NCI-H2196 (cell line): ENCODE measurements around the gene CALD1.

Source experiments
- DNase-seq: peaks from one replicate; lab custom pipeline; 2025; ENCODE audit not compliant: unreplicated experiment; lab: John Stamatoyannopoulos, UW

Gene CALD1

GRCh38 chr7:134854816-134855215 is 75.4 kb downstream of the CALD1 start:
- no peak for DNase-seq

DNA sequence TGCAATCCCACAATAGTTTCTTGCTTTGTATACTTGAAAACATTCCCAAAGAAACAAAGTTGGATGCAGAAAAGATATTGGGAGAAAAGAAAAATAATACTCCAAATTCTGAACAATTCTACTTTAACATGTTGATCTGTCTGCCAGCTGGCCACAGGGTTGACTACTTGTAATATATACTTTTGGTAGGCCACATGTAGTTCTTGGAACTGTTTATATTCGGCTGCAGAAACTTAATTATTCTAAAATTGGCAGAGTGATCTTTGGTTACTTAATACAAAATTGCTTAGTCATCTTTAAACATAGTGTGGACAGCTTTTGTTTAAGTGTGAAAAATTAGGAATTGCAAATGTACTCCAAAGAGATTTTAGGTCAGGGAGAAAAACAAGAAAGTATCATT is 76.0 kb downstream of the CALD1 start:
- DNase-seq, result no peak

GRCh38 chr7:134856091-134856490 is 76.7 kb downstream of the CALD1 start:
- no peak for DNase-seq

DNA sequence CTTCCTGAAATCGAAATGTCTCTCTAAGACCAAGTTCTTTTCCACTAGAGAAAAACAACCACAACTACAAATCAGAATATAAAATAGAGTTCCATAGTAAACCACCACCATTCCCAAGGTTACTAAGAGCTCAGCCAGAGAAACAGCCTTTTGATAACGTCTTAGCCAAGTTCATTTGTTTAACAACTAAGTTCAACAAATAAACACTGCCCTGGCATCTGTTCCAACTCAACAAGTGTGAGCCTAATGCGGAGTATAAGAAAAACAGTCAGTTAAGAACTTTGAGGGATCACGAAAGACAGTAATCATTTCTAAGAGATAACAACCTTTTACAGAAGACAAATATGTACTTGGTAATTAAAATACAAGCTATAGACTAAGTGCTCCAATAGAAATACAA is 77.3 kb downstream of the CALD1 start:
- no peak for DNase-seq

DNA sequence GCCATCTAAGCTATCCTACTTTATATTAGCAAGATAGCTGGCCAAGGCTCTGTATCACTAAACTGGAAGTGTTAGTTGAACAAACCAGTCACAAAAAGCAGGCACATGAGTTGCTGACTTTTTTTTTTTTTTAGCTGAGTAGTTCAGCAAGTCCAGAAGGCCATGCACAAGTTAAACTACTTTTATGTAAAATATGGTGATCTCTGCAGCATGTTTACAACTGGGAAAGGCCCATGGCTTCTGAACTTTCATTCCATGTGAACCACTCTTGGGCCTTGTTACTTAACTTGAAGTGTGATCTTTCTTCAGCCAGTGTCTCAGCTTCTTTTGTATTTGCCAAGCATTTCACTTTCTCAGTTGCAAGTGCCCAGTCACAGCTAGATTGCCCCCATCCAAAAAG is 78.5 kb downstream of the CALD1 start:
- no peak for DNase-seq

GRCh38 chr7:134859783-134860182 is 80.3 kb downstream of the CALD1 start:
- DNase-seq, result no peak

DNA sequence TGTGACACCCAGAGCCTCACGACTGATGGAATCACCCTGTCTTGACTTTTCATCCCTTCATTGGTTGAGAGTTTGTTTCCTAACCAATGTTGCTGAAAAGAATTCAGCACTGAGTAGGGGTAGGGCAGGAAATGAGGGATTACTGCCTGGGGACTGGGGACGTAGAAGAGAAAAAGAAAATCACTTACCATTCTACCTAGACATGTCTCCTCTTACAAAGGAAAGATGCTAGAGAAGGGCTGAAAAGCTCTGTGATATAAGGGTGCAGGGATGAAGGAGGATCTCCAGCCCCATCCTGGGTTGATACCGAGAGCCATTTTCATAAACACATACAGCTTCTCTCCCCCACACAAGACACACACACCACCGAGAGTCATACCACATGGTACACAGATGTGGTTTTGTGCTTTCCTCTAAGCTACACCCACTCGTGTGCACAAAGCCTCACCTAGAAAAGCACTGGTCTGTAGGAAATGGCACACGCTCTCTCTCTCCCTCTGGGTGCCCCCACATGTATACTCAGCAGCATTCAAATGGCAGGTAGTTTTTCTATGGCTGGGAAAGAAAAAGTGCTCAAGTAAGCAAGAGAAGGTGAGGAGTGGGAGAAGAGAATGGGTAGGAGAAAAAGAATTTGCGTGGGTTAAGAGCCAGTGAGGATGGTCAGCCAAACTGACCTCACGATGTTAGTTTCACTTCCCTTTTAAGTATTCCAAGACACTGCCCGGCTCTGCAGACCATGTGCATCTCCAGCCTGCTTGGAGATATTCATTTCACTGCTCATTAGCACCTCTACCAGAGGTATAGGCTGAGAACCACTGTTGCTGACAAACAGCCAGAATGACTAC is 85.8 kb downstream of the CALD1 start:
- DNase-seq, result no peak

GRCh38 chr7:134866617-134867016 is 87.2 kb downstream of the CALD1 start:
- no peak for DNase-seq

- DNase-seq, result no peak
Observed at GRCh38 chr7:134870156-134870555, 90.7 kb downstream of the CALD1 start.

DNA sequence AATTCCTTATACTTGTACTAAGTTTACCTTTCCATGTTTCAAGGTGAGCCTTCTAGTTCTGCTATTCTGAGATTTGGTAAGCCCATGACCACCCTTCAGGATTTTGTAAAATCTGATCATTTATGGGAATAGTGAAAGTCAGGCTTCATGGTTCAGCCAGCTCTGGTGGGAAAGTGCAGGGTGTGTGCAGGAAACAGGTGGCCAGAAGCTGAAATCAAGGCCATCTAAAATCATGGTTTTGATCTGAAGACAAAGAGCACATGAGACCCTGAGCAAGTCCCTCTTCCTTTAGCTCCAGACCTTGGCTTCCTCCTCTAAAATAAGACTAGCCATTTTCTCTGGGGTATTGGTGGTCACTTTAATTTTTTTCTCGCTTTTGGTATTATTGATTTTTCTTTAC is 91.3 kb downstream of the CALD1 start:
- no peak for DNase-seq

GRCh38 chr7:134873253-134873652 is 93.8 kb downstream of the CALD1 start:
- no peak for DNase-seq

DNA sequence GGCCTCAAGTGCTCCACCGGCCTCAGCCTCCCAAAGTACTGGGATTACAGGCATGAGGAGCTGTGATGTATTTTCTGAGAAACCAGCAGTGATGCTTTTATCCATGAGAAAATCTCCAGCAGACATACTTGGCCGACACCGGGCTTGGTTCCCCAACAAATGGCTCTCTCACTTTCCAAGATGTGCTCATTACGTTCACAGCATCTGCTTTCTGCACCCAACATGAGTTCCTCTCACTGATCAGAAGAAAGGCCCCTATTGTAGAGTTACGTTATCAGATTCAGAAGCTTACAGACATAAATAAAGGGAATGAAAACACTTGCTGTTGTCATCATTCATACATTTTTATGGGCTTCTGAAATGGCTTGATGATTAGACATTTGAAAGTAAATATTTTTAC is 95.0 kb downstream of the CALD1 start:
- no peak for DNase-seq

GRCh38 chr7:134875867-134876266 is 96.4 kb downstream of the CALD1 start:
- no peak for DNase-seq

DNA sequence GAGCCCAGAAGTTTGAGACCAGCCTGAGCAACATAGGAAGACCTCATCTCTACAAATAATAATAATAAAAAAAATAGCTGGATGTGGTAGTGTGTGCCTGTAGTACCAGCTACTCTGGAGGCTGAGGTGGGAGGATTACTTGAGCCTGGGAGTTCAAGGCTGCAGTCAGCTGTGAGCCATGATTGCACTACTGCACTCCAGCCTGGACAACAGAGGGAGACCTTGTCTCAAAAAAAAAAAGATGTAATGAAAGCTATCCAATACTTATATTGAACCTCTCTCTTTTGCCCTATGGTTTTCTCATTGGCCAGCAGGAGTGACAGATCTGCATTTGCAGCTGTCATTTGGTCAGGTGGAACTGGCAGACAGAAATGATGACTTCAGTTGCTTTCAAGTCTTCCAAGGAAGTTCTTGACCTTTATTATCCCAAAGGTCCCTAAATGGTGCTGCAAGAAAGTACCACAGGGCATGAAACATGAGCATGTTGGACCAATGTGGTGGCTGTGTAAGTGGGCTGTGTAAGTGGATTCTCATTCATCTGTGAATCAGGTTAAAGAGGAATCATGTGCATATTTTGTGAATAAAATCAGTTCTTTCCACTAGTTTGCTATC is 99.4 kb downstream of the CALD1 start:
- no peak for DNase-seq

DNA sequence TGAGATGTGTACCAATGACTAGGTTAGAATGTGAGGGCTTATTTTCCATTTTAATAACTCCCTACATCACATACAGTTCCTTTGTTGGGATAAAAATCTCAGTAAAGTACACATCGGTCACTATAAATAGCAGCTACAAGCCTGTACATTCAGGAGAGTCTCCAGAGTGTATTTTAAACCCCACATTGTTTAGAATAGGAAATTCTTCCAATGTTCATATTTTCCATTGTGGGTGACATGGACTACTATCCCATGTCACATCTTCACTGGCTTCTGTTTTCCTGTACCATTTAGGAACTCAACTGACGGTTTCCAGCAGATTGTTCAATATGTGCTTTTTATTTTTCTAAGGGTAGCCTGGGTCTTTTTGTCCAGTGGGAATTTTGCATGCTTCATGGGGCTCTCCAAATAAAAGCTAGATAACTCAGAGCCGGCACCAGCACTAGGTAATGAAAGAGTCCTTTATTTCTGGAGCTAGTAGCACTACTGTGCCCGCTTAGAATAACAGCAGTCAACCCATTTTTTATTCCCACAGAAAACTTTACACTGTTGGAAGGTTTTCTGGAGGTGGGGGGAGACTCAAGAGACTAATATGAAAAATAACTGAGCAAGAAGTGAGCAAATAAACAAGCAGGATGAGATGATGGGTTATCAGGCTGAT is 100.5 kb downstream of the CALD1 start:
- no peak for DNase-seq

GRCh38 chr7:134882481-134882880 is 103.0 kb downstream of the CALD1 start:
- DNase-seq, result no peak

DNA sequence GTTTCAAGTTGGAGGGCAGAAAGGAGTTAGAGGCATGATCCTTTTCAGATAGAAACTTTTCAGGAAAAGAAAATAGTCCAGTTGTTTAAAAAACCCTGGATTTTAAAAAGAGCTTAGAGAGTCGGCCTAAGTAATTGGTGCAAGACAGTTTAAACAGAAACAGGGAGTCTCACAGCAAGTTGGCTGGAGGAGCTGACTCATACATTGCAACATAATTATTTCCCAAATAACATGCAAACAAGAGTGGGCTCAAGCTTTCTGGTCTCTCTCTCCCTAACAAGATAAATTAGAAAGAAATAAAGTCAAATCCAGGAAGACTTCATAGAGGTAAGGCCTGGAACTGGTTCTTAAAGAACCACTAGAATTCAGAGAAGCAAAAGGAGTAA is 106.5 kb downstream of the CALD1 start:
- no peak for DNase-seq

- peak; percentile 46 for DNase-seq
Observed at GRCh38 chr7:134886353-134887057, 107.1 kb downstream of the CALD1 start.

GRCh38 chr7:134887523-134887922 is 108.1 kb downstream of the CALD1 start:
- no peak for DNase-seq

DNA sequence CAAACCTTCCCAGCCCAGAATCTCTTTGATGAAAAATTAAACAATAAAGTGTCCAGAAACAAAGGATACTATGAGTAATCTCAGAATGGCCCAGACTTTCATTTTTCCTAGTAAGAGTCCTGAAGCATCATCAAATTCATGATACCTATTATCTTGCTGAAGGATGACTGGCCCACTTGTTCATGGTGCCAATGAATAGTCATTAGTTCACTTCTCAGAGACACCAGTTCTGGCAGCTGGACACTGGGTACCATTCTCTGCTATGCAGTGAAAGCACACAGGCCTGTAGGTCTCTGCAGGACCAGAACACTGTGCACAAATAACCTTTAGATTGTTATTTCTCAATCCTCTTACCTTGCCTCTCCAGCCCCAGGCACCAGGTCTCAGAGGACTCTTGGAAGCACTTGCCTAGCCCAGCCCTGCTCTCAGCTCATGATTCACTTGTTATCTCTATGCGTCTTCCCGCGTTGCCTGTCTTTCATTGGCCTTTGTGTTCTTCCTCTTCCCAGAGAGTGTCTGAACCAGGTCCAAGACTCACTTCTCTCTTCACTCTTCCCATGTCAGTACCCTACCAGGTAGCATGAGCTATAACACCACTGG is 108.8 kb downstream of the CALD1 start:
- DNase-seq, result no peak
